ENCODE data around the gene KCNMB1.

KCNMB1 gene

DNA sequence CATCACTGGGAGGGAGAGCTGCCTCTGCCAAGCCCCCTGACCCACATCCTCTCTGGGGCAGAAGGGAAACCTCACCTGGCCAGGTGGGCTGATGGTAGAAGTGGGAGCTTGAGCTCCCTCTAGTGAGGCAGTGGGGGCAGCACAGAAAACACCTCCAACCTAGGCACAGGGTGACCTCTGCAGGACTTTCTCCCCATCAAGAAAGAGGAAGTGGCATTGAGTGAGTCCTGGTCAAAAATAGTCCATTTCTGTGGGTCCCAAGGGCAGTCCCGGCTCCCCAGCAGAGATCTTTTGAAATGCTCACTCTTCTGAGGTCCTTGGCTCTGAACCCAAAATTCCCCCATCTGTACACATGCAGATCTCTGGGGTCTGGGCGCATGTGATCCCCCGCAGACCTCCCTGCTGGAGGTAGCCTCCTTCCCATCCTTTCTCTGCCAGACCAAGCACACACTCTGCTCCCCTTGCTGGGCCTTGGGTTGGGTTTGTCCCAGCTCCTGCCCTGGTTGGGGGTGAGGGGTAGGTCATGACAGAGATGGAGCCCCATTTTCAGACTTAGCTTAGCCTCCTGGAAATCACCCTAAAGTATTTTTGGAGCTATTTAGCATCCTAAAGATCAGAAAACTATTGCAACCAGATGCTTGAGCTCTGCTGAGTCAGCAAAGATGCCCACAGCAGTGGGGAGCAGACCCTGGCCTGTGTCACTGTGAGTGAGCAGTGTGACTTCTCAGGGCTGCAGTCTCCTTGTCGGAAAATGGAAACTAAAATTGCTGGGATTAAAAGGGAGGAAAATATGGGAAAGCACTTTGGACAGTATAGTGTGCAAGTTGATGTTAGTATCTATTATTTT lies 50.0 kb downstream of the KCNMB1 start:
- H3K9ac ChIP-seq (ENCODE audit: low read depth, low read length, poor library complexity): no peak overlapping the region
- no peak overlapping the region for H3K27ac ChIP-seq (replicated peaks; ENCODE audit: low read length)
- H3K4me1 ChIP-seq (ENCODE audit: control insufficient read depth in 2 of 2, insufficient read depth in 1 of 2, low read depth in 1 of 2, low read length in 2 of 2): peaks cover 0 to 5% of the 10 kb centered on the region in 2 donors
- H4K91ac ChIP-seq (ENCODE audit: low read depth, low read length, poor library complexity): no peak overlapping the region
- no peaks in the 10 kb centered on the region for H3K36me3 ChIP-seq (replicated peaks in 1 of 2; ENCODE audit: control insufficient read depth in 2 of 2, insufficient read depth in 2 of 2, low read length in 2 of 2)
- peak overlapping the region; percentile 22 for H2AK5ac ChIP-seq (ENCODE audit: low read depth, low read length)
- H2BK12ac ChIP-seq (ENCODE audit: low read length): no peak overlapping the region
- no peak overlapping the region for H2BK15ac ChIP-seq (ENCODE audit: low read length)
- no peak overlapping the region for H3K4me3 ChIP-seq (ENCODE audit: low read length in 2 of 2)
- H2BK120ac ChIP-seq (ENCODE audit: low read depth, low read length): no peak overlapping the region
- no CpG with 5 or more reads among the region's 4 CpGs for whole genome bisulfite sequencing, 2 donors (ENCODE audit: extremely low coverage in 2 of 2, insufficient read length in 2 of 2, insufficient replicate concordance in 1 of 2)
- H3K4ac ChIP-seq (ENCODE audit: low read length): no peak overlapping the region
- H3K27me3 ChIP-seq (ENCODE audit: control insufficient read depth in 3 of 3, insufficient read depth in 3 of 3, low read depth in 1 of 3, low read length in 3 of 3): no peaks in the 10 kb centered on the region
- peaks cover 0 to 11% of the 10 kb centered on the region in 2 donors for H3K9me3 ChIP-seq (replicated peaks in 1 of 2; ENCODE audit: control insufficient read depth in 2 of 2, insufficient read depth in 1 of 2, low read depth in 1 of 2, low read length in 2 of 2)
- no peak overlapping the region for H3K14ac ChIP-seq (ENCODE audit: low read length)
- H3K23ac ChIP-seq (ENCODE audit: low read depth, low read length, poor library complexity): no peak overlapping the region
- no peak overlapping the region for H2BK5ac ChIP-seq (ENCODE audit: low read length)
- no peaks in the 10 kb centered on the region for H3K79me1 ChIP-seq (ENCODE audit: low read depth, low read length)
- no peak overlapping the region for H3K18ac ChIP-seq (ENCODE audit: low read length)
- no peak for DNase-seq (ENCODE audit: low spot score)
- H3K4me2 ChIP-seq (ENCODE audit: insufficient read depth, low read length, poor library complexity, severe bottlenecking): no peak overlapping the region
- H4K8ac ChIP-seq (ENCODE audit: low read depth, low read length): no peak overlapping the region
- no peak overlapping the region for H2AFZ ChIP-seq (ENCODE audit: low read length)

DNA sequence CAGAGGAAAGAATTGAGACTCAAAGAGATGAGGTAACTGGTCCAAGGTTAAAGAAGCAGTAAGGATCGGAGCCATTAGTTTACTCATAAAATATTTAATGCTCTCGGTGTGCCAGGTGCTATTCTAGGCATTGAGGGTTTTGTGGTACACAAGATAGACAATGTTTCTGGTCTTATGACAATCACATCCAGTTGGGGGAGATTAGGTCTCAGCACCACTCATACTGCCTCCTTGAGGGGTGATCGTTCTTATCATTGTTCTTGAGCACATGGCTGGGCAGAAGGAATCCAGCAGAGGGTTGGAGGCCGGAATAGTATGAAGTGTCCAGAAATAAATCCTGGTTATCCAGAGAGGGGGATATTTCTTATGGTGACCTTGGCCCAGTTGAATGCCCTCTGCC lies 50.9 kb downstream of the KCNMB1 start:
- H3K4me3 ChIP-seq (ENCODE audit: low read length in 2 of 2): no peak overlapping the region
- no peaks in the 10 kb centered on the region for H3K79me1 ChIP-seq (ENCODE audit: low read depth, low read length)
- WGBS, 2 donors (ENCODE audit: extremely low coverage in 2 of 2, insufficient read length in 2 of 2, insufficient replicate concordance in 1 of 2): no CpG with 5 or more reads among the region's 4 CpGs
- no peak overlapping the region for H2AFZ ChIP-seq (ENCODE audit: low read length)
- no peak overlapping the region for H3K4ac ChIP-seq (ENCODE audit: low read length)
- no peak overlapping the region for H2BK120ac ChIP-seq (ENCODE audit: low read depth, low read length)
- no peak overlapping the region for H3K14ac ChIP-seq (ENCODE audit: low read length)
- no peaks in the 10 kb centered on the region for H3K36me3 ChIP-seq (replicated peaks in 1 of 2; ENCODE audit: control insufficient read depth in 2 of 2, insufficient read depth in 2 of 2, low read length in 2 of 2)
- H4K91ac ChIP-seq (ENCODE audit: low read depth, low read length, poor library complexity): no peak overlapping the region
- H3K27ac ChIP-seq (replicated peaks; ENCODE audit: low read length): no peak overlapping the region
- H4K8ac ChIP-seq (ENCODE audit: low read depth, low read length): no peak overlapping the region
- no peak overlapping the region for H2BK15ac ChIP-seq (ENCODE audit: low read length)
- H2BK5ac ChIP-seq (ENCODE audit: low read length): no peak overlapping the region
- H3K4me2 ChIP-seq (ENCODE audit: insufficient read depth, low read length, poor library complexity, severe bottlenecking): no peak overlapping the region
- peaks cover 5 to 13% of the 10 kb centered on the region in 2 donors for H3K4me1 ChIP-seq (ENCODE audit: control insufficient read depth in 2 of 2, insufficient read depth in 1 of 2, low read depth in 1 of 2, low read length in 2 of 2)
- no peak for DNase-seq (ENCODE audit: low spot score)
- H3K9me3 ChIP-seq (replicated peaks in 1 of 2; ENCODE audit: control insufficient read depth in 2 of 2, insufficient read depth in 1 of 2, low read depth in 1 of 2, low read length in 2 of 2): peaks cover 0 to 11% of the 10 kb centered on the region in 2 donors
- no peak overlapping the region for H3K23ac ChIP-seq (ENCODE audit: low read depth, low read length, poor library complexity)
- no peak overlapping the region for H2BK12ac ChIP-seq (ENCODE audit: low read length)
- H3K9ac ChIP-seq (ENCODE audit: low read depth, low read length, poor library complexity): no peak overlapping the region
- no peaks in the 10 kb centered on the region for H3K27me3 ChIP-seq (ENCODE audit: control insufficient read depth in 3 of 3, insufficient read depth in 3 of 3, low read depth in 1 of 3, low read length in 3 of 3)
- no peak overlapping the region for H2AK5ac ChIP-seq (ENCODE audit: low read depth, low read length)
- H3K18ac ChIP-seq (ENCODE audit: low read length): no peak overlapping the region

DNA sequence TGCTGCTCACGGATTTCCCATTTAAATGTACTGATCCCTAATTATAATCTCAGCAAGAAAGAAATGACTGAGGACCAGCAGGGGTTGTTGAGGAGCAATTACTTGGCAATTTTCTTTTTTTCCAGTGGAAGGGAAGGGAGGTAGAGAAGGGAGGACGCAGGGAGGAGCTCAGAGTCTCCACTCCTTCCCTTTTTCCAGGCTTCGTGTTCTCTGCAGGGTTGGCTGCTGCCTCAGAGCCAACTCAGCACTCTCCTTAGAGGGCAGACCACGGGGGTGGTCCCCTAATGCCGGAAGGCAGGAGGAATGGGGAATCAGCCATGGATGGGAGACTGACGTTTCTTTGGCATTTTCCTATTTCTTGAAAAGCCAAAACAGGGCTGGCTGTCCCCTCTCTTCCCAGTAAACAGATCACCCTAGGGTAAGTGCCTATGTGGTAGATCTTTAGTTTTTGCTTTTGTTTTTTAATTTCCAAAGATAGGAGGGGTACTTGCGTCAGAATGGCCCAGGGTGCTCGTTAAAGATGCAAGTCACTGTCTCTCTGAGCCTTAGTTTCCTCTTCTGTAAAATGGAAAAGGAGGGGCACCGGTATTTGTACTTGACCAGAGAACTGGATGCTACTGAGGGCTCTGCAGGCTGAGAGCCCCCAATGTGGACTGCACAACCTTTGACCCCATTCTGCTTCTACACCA lies 52.0 kb downstream of the KCNMB1 start:
- no peak overlapping the region for H3K18ac ChIP-seq (ENCODE audit: low read length)
- H3K27me3 ChIP-seq (ENCODE audit: control insufficient read depth in 3 of 3, insufficient read depth in 3 of 3, low read depth in 1 of 3, low read length in 3 of 3): no peaks in the 10 kb centered on the region
- no peak overlapping the region for H3K4me3 ChIP-seq (ENCODE audit: low read length in 2 of 2)
- no peak overlapping the region for H4K91ac ChIP-seq (ENCODE audit: low read depth, low read length, poor library complexity)
- H2BK12ac ChIP-seq (ENCODE audit: low read length): no peak overlapping the region
- peaks cover 12 to 19% of the 10 kb centered on the region in 2 donors for H3K4me1 ChIP-seq (ENCODE audit: control insufficient read depth in 2 of 2, insufficient read depth in 1 of 2, low read depth in 1 of 2, low read length in 2 of 2)
- H3K9ac ChIP-seq (ENCODE audit: low read depth, low read length, poor library complexity): no peak overlapping the region
- no peak overlapping the region for H2AK5ac ChIP-seq (ENCODE audit: low read depth, low read length)
- H3K23ac ChIP-seq (ENCODE audit: low read depth, low read length, poor library complexity): no peak overlapping the region
- H3K79me1 ChIP-seq (ENCODE audit: low read depth, low read length): no peaks in the 10 kb centered on the region
- no CpG with 5 or more reads among the region's 9 CpGs for WGBS, 2 donors (ENCODE audit: extremely low coverage in 2 of 2, insufficient read length in 2 of 2, insufficient replicate concordance in 1 of 2)
- no peak overlapping the region for H4K8ac ChIP-seq (ENCODE audit: low read depth, low read length)
- no peak overlapping the region for H2BK15ac ChIP-seq (ENCODE audit: low read length)
- no peak overlapping the region for H3K27ac ChIP-seq (replicated peaks; ENCODE audit: low read length)
- H3K14ac ChIP-seq (ENCODE audit: low read length): no peak overlapping the region
- no peak overlapping the region for H2AFZ ChIP-seq (ENCODE audit: low read length)
- H3K4me2 ChIP-seq (ENCODE audit: insufficient read depth, low read length, poor library complexity, severe bottlenecking): no peak overlapping the region
- H2BK5ac ChIP-seq (ENCODE audit: low read length): no peak overlapping the region
- no peaks in the 10 kb centered on the region for H3K36me3 ChIP-seq (replicated peaks in 1 of 2; ENCODE audit: control insufficient read depth in 2 of 2, insufficient read depth in 2 of 2, low read length in 2 of 2)
- peaks cover 0 to 11% of the 10 kb centered on the region in 2 donors for H3K9me3 ChIP-seq (replicated peaks in 1 of 2; ENCODE audit: control insufficient read depth in 2 of 2, insufficient read depth in 1 of 2, low read depth in 1 of 2, low read length in 2 of 2)
- no peak overlapping the region for H2BK120ac ChIP-seq (ENCODE audit: low read depth, low read length)
- DNase-seq (ENCODE audit: low spot score): no peak
- no peak overlapping the region for H3K4ac ChIP-seq (ENCODE audit: low read length)

DNA sequence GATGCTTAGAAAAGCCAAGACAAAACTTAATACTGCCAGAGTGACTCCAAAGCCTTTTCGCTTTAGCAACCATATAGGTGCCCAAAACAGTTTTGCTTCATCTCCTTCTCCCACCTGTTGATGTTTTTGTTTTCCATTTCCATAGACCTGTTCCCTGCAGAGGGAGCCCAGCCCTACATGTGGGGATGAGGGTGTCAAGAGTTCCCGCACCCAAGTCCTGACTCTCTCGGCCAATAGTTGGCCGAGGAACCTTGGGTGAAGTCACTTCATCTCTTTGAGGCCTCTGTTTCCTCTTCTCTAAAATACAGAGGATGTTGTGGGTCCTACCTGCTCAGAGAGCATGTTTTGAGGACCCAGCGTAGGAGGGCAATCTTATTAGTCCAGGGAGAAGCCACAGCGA lies 53.1 kb downstream of the KCNMB1 start:
- H3K4me1 ChIP-seq (ENCODE audit: control insufficient read depth in 2 of 2, insufficient read depth in 1 of 2, low read depth in 1 of 2, low read length in 2 of 2): peaks cover 16 to 22% of the 10 kb centered on the region in 2 donors
- WGBS, 2 donors (ENCODE audit: extremely low coverage in 2 of 2, insufficient read length in 2 of 2, insufficient replicate concordance in 1 of 2): no CpG with 5 or more reads among the region's 6 CpGs
- no peaks in the 10 kb centered on the region for H3K27me3 ChIP-seq (ENCODE audit: control insufficient read depth in 3 of 3, insufficient read depth in 3 of 3, low read depth in 1 of 3, low read length in 3 of 3)
- no peak overlapping the region for H2BK12ac ChIP-seq (ENCODE audit: low read length)
- no peak overlapping the region for H3K27ac ChIP-seq (replicated peaks; ENCODE audit: low read length)
- H3K4me2 ChIP-seq (ENCODE audit: insufficient read depth, low read length, poor library complexity, severe bottlenecking): no peak overlapping the region
- no peak overlapping the region for H3K18ac ChIP-seq (ENCODE audit: low read length)
- no peak overlapping the region for H3K23ac ChIP-seq (ENCODE audit: low read depth, low read length, poor library complexity)
- H4K91ac ChIP-seq (ENCODE audit: low read depth, low read length, poor library complexity): no peak overlapping the region
- no peaks in the 10 kb centered on the region for H3K36me3 ChIP-seq (replicated peaks in 1 of 2; ENCODE audit: control insufficient read depth in 2 of 2, insufficient read depth in 2 of 2, low read length in 2 of 2)
- H2BK120ac ChIP-seq (ENCODE audit: low read depth, low read length): no peak overlapping the region
- no peak overlapping the region for H4K8ac ChIP-seq (ENCODE audit: low read depth, low read length)
- no peaks in the 10 kb centered on the region for H3K79me1 ChIP-seq (ENCODE audit: low read depth, low read length)
- H3K4me3 ChIP-seq (ENCODE audit: low read length in 2 of 2): no peak overlapping the region
- no peak overlapping the region for H2BK15ac ChIP-seq (ENCODE audit: low read length)
- H3K9me3 ChIP-seq (replicated peaks in 1 of 2; ENCODE audit: control insufficient read depth in 2 of 2, insufficient read depth in 1 of 2, low read depth in 1 of 2, low read length in 2 of 2): peaks cover 0 to 3% of the 10 kb centered on the region in 2 donors
- no peak overlapping the region for H3K9ac ChIP-seq (ENCODE audit: low read depth, low read length, poor library complexity)
- no peak overlapping the region for H3K4ac ChIP-seq (ENCODE audit: low read length)
- no peak overlapping the region for H2AFZ ChIP-seq (ENCODE audit: low read length)
- no peak overlapping the region for H2AK5ac ChIP-seq (ENCODE audit: low read depth, low read length)
- no peak overlapping the region for H2BK5ac ChIP-seq (ENCODE audit: low read length)
- DNase-seq (ENCODE audit: low spot score): no peak
- H3K14ac ChIP-seq (ENCODE audit: low read length): no peak overlapping the region
